ENCODE measurements around the gene A2ML1.

The A2ML1 gene

GRCh38 chr12:8823565-8824300, 1.3 kb downstream of the A2ML1 start:
- H3K4me3 ChIP-seq (ENCODE audit: low read depth, low read length), result no peak overlapping the region
- TF ChIP-seq CTCF (IDR thresholded peaks at IDR 0.05; ENCODE audit: low read depth, low read length, missing control alignments), result peak; percentile 21
- no peak for DNase-seq (ENCODE audit: low read depth)

- H3K4me3 ChIP-seq (ENCODE audit: low read depth, low read length), result no peak overlapping the region
- no peak for DNase-seq (ENCODE audit: low read depth)
- TF ChIP-seq CTCF (IDR thresholded peaks at IDR 0.05; ENCODE audit: low read depth, low read length, missing control alignments), result no peak
These were observed 5.3 kb downstream of the A2ML1 start for GRCh38 chr12:8827551-8828256.

- no peak overlapping the region for H3K4me3 ChIP-seq (ENCODE audit: low read depth, low read length)
- no peak for DNase-seq (ENCODE audit: low read depth)
- TF ChIP-seq CTCF (IDR thresholded peaks at IDR 0.05; ENCODE audit: low read depth, low read length, missing control alignments), result no peak
These were observed 6.1 kb downstream of the A2ML1 start for GRCh38 chr12:8828257-8829124.

- DNase-seq (ENCODE audit: low read depth), result no peak
- H3K4me3 ChIP-seq (ENCODE audit: low read depth, low read length), result no peak overlapping the region
- no peak for TF ChIP-seq CTCF (IDR thresholded peaks at IDR 0.05; ENCODE audit: low read depth, low read length, missing control alignments)
These were observed 6.7 kb downstream of the A2ML1 start for GRCh38 chr12:8829125-8829518.

- no peak for TF ChIP-seq CTCF (IDR thresholded peaks at IDR 0.05; ENCODE audit: low read depth, low read length, missing control alignments)
- no peak for DNase-seq (ENCODE audit: low read depth)
- H3K4me3 ChIP-seq (ENCODE audit: low read depth, low read length), result no peak overlapping the region
These were observed 7.2 kb downstream of the A2ML1 start for GRCh38 chr12:8829621-8830020.

DNA sequence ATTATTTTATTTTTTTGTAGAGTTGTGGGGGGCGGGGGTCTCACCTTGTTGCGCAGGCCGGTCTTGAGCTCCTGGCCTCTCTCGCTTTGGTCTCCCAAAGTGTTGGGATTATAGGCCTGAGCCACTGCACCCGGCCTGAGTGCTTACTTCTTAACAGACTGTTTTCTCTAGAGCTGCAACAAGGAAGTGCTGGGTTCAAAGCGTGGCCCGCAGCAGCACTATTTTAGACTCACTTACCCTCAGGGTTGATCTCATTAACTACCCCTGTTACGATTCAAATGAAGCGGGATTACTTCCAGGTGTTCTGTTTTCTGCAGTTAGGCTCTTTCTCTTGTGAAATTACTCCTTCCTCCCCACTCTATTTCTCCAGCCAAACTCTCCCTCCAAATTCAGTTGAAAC, 8.7 kb downstream of the A2ML1 start:
- H3K4me3 ChIP-seq (ENCODE audit: low read depth, low read length), result no peak overlapping the region
- DNase-seq (ENCODE audit: low read depth), result no peak
- no peak for TF ChIP-seq CTCF (IDR thresholded peaks at IDR 0.05; ENCODE audit: low read depth, low read length, missing control alignments)
